Mammary epithelial cell (primary cell): ENCODE results near the gene S100A3.
"Not testable (repeated sequence)": the region's sequence is repeated elsewhere in the genome, so short reads cannot be mapped to it uniquely, and the experiment has no call there.

Experiments
- EZH2 ChIP-seq: IDR thresholded peaks from 2 replicates; pipeline ENCODE4 v1.6.1; 2012; ENCODE audit warnings: low read length, inconsistent platforms, borderline replicate concordance
- TF ChIP-seq, protein P1 (sequence below), 2 donors: IDR thresholded peaks in 1 of 2; conservative IDR thresholded peaks in 1 of 2; 2 replicates each; pipeline ENCODE4 v1.5.1; 2011 to 2012; ENCODE audit warnings: inconsistent platforms in 2 of 2, low read length in 2 of 2, mild to moderate bottlenecking in 2 of 2, control low read depth in 1 of 2, low read depth in 1 of 2; ENCODE audit not compliant: insufficient read depth in 1 of 2; ENCODE audit errors: extremely low read depth in 1 of 2

DNA sequence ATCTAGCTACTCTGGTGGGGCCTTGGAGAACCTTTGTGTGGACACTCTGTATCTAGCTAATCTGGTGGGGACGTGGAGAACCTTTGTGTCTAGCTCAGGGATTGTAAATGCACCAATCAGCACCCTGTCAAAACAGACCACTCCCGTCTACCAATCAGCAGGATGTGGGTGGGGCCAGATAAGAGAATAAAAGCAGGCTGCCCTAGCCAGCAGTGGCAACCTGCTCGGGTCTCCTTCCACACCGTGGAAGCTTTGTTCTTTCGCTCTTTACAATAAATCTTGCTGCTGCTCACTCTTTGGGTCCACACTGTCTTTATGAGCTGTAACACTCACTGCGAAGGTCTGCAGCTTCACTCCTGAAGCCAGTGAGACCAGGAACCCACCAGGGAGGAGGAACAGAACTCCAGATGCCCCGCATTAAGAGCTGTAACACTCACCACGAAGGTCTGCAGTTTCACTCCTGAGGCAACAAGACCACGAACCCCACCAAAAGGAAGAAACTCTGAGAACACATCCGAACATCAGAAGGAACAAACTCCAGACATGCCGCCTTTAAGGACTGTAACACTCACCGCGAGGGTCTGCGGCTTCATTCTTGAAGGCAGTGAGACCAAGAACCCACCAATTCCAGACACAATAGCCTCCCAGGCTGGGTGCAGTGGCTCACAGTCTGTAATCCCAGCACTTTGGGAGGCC, 26.6 kb downstream of the S100A3 start:
- TF ChIP-seq, protein P1, sequence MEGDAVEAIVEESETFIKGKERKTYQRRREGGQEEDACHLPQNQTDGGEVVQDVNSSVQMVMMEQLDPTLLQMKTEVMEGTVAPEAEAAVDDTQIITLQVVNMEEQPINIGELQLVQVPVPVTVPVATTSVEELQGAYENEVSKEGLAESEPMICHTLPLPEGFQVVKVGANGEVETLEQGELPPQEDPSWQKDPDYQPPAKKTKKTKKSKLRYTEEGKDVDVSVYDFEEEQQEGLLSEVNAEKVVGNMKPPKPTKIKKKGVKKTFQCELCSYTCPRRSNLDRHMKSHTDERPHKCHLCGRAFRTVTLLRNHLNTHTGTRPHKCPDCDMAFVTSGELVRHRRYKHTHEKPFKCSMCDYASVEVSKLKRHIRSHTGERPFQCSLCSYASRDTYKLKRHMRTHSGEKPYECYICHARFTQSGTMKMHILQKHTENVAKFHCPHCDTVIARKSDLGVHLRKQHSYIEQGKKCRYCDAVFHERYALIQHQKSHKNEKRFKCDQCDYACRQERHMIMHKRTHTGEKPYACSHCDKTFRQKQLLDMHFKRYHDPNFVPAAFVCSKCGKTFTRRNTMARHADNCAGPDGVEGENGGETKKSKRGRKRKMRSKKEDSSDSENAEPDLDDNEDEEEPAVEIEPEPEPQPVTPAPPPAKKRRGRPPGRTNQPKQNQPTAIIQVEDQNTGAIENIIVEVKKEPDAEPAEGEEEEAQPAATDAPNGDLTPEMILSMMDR (conservative IDR thresholded peaks at IDR 0.05 in 1 of 2, IDR thresholded peaks at IDR 0.05 in 1 of 2; ENCODE audit: extremely low read depth in 1 of 2, insufficient read depth in 1 of 2, low read depth in 1 of 2, low read length in 2 of 2): not testable (repeated sequence)
- not testable (repeated sequence) for TF ChIP-seq EZH2
